ENCODE data around the gene ECE1. TPM values are rescaled to one million over a fixed set of nuclear protein-coding genes. Genes with fewer than 3 reads are reported as not detected.
"Not testable (repeated sequence)": the region's sequence is repeated elsewhere in the genome, so short reads cannot be mapped to it uniquely, and the experiment has no call there.

Gene ECE1
- total and polyA plus RNA-seq, 2 of the 13 experiments (the other 11 are each of a cell fraction or from before 2014, with no cell fraction given): 13.5 to 21.2 TPM

DNA sequence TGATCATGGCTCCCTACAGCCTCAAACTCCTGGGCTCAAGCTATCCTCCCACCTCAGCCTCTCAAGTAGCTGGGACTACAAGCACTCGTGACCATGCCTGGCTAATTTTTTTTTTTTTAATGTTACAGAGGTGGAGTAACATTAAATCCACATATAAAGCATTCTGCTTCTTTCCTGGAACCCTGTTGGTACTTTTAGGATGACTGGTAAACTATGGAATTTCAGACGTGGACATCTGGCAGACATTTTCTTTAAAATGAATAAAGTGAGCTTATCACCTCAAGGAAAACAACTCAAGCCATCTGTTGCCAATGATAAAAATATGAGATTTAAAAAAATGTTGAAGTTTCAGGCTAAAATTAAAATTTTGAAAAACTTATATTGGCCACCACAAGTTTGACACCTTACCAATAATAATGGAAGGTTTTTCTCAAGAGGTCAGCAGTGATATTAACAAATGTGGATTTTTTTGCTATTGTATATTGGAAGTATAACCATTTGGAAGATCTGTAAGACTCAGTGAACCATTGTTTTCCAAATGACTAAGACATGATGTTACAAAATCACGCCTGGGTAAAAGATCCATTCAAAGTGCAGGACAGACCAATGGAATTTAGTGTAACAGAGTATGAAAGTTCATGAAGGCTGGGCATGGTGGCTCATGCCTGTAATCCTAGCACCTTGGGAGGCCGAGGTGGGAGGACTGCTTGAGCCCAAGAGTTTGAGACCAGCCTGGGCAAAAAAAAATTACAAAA lies 60.8 kb downstream of the ECE1 start (continued):
- TF ChIP-seq, protein P1, sequence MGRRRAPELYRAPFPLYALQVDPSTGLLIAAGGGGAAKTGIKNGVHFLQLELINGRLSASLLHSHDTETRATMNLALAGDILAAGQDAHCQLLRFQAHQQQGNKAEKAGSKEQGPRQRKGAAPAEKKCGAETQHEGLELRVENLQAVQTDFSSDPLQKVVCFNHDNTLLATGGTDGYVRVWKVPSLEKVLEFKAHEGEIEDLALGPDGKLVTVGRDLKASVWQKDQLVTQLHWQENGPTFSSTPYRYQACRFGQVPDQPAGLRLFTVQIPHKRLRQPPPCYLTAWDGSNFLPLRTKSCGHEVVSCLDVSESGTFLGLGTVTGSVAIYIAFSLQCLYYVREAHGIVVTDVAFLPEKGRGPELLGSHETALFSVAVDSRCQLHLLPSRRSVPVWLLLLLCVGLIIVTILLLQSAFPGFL (CRISPR knock-in tag; IDR thresholded peaks at IDR 0.05): no peak
- no peak for TF ChIP-seq ZNF775 (CRISPR knock-in tag; IDR thresholded peaks at IDR 0.05; ENCODE audit: borderline replicate concordance)
- TF ChIP-seq, protein P2, sequence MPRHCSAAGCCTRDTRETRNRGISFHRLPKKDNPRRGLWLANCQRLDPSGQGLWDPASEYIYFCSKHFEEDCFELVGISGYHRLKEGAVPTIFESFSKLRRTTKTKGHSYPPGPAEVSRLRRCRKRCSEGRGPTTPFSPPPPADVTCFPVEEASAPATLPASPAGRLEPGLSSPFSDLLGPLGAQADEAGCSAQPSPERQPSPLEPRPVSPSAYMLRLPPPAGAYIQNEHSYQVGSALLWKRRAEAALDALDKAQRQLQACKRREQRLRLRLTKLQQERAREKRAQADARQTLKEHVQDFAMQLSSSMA (CRISPR knock-in tag; IDR thresholded peaks at IDR 0.05): no peak

DNA sequence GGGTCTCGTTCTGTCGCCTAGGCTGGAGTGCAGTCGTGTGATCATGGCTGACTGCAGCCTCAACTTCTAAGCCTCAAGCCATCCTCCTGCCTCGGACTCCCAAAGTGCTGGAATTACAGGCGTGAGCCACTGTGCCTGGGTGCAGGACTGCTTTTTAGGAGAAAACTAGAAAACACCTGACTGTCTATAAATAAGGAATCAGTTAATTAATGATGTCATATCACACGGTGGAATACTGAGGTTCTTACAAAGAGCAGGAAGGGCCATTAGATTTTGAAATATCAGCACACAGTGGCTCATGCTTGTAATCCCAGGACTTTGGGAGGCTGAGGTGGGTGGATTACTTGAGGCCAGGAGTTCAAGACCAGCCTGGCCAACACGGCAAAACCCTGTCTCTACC lies 62.0 kb downstream of the ECE1 start:
- H2AFZ ChIP-seq (ENCODE audit: low read length); FAIRE-seq; intact Hi-C loops (cut with micrococcal nuclease; ENCODE audit: unreplicated experiment); H3K4me1 ChIP-seq (ENCODE audit: insufficient read depth, low read length); H3K79me2 ChIP-seq (ENCODE audit: insufficient read depth, low read length); H3K9me3 ChIP-seq (ENCODE audit: low read length); BruUV-seq (replicated peaks); H3K9ac ChIP-seq (ENCODE audit: insufficient read depth, low read depth, low read length); H3K4me3 ChIP-seq (replicated peaks in 1 of 3; ENCODE audit: insufficient read depth in 1 of 3, low read depth in 2 of 3, low read length in 3 of 3); H3K27me3 ChIP-seq (ENCODE audit: control insufficient read depth in 1 of 2, insufficient read depth in 2 of 2, low read length in 2 of 2); H4K20me1 ChIP-seq (ENCODE audit: insufficient read depth, low read length); ATAC-seq; H3K27ac ChIP-seq (ENCODE audit: extremely low read length, insufficient read depth, low read length); CTCF ChIA-PET (ENCODE audit: low intra/inter-chr PET ratio, low total read pairs); H3K4me2 ChIP-seq (ENCODE audit: low read depth, low read length); DNase-seq (ENCODE audit: low spot score); POLR2A ChIA-PET; TF ChIP-seq ATF7 (CRISPR knock-in tag; IDR thresholded peaks at IDR 0.05): not testable (repeated sequence)
- in situ Hi-C loops (cut with HindIII; ENCODE audit: extremely low pct_ligation_motif_present, low pct_unique_long_range_greater_than_20kb): loop anchor here (25.0 kb wide), 1 partner anchor 259 kb away; no protein-coding TSS in a partner anchor
- WGBS (ENCODE audit: low lambda C conversion rate): 96% methylated on average over 7 of the region's 7 CpGs
- TF ChIP-seq ATF7 (IDR thresholded peaks at IDR 0.05): peak; percentile 59
- TF ChIP-seq, protein P3, sequence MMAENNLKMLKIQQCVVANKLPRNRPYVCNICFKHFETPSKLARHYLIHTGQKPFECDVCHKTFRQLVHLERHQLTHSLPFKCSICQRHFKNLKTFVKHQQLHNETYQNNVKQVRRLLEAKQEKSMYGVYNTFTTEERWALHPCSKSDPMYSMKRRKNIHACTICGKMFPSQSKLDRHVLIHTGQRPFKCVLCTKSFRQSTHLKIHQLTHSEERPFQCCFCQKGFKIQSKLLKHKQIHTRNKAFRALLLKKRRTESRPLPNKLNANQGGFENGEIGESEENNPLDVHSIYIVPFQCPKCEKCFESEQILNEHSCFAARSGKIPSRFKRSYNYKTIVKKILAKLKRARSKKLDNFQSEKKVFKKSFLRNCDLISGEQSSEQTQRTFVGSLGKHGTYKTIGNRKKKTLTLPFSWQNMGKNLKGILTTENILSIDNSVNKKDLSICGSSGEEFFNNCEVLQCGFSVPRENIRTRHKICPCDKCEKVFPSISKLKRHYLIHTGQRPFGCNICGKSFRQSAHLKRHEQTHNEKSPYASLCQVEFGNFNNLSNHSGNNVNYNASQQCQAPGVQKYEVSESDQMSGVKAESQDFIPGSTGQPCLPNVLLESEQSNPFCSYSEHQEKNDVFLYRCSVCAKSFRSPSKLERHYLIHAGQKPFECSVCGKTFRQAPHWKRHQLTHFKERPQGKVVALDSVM (CRISPR knock-in tag; IDR thresholded peaks at IDR 0.05): 0 out of 2 replicates have a peak, but pooled peaks have one; percentile 37
- peaks cover 8 to 12% of the 10 kb centered on the region in 2 experiments; a peak in 3 of 5 replicates for H3K36me3 ChIP-seq (replicated peaks in 1 of 2; ENCODE audit: control insufficient read depth in 1 of 2, insufficient read depth in 2 of 2, low read length in 2 of 2)

Data from HepG2 (cell line).